ENCODE measurements around the gene AMHR2.
A peak's percentile ranks its signal among the peaks of the same experiment; 100 is the strongest.

Gene AMHR2

GRCh38 chr12:53462935-53463334 is 39.3 kb downstream of the AMHR2 start:
- no peak overlapping the region for H3K4ac ChIP-seq (ENCODE audit: low read depth in 1 of 2, low read length in 2 of 2)
- H3K4me2 ChIP-seq (ENCODE audit: low read length, poor library complexity, severe bottlenecking): no peak overlapping the region
- no peaks in the 10 kb centered on the region for H3K9me3 ChIP-seq (ENCODE audit: control insufficient read depth, low read length)
- no peak overlapping the region for H3K27ac ChIP-seq (ENCODE audit: low read length, poor library complexity, severe bottlenecking)
- peaks cover 5% of the 10 kb centered on the region for H3K4me1 ChIP-seq (ENCODE audit: control insufficient read depth, insufficient read depth, low read depth, low read length)
- H3K18ac ChIP-seq (ENCODE audit: low read depth in 1 of 2, low read length in 2 of 2): no peak overlapping the region
- no peak overlapping the region for H2BK5ac ChIP-seq (ENCODE audit: low read depth, low read length, poor library complexity, severe bottlenecking)
- no peak overlapping the region for H3K23ac ChIP-seq (ENCODE audit: low read length in 2 of 2)
- H4K91ac ChIP-seq (ENCODE audit: low read length): no peak overlapping the region
- H3K27me3 ChIP-seq (ENCODE audit: control insufficient read depth in 1 of 2, insufficient read depth in 1 of 2, low read length in 2 of 2): no peaks in the 10 kb centered on the region
- no peak overlapping the region for H2AK5ac ChIP-seq (ENCODE audit: low read length, severe bottlenecking)
- H2BK12ac ChIP-seq (ENCODE audit: low read length in 2 of 2): no peak overlapping the region
- peak overlapping the region; percentile 25 for H3K9ac ChIP-seq (ENCODE audit: low read length)
- H2AFZ ChIP-seq (ENCODE audit: low read depth, low read length): no peak overlapping the region
- no peak for DNase-seq
- peaks cover 3% of the 10 kb centered on the region for H3K79me1 ChIP-seq (replicated peaks; ENCODE audit: low read length, poor library complexity, severe bottlenecking)
- H3K14ac ChIP-seq (ENCODE audit: low read length in 2 of 2): no peak overlapping the region
- no peak overlapping the region for H2BK120ac ChIP-seq (ENCODE audit: low read depth, low read length)
- H3K36me3 ChIP-seq (ENCODE audit: control insufficient read depth in 1 of 2, insufficient read depth in 2 of 2, low read depth in 1 of 2, low read length in 2 of 2): peaks cover 59 to 99% of the 10 kb centered on the region in 2 experiments
- 96% methylated on average over 3 of the region's 3 CpGs for WGBS
- no peak overlapping the region for H2BK15ac ChIP-seq (ENCODE audit: low read depth, poor library complexity, severe bottlenecking)
- H4K8ac ChIP-seq (ENCODE audit: low read length): no peak overlapping the region
- no peak overlapping the region for H3K4me3 ChIP-seq (ENCODE audit: insufficient read depth in 1 of 2, low read depth in 1 of 2, low read length in 2 of 2)

DNA sequence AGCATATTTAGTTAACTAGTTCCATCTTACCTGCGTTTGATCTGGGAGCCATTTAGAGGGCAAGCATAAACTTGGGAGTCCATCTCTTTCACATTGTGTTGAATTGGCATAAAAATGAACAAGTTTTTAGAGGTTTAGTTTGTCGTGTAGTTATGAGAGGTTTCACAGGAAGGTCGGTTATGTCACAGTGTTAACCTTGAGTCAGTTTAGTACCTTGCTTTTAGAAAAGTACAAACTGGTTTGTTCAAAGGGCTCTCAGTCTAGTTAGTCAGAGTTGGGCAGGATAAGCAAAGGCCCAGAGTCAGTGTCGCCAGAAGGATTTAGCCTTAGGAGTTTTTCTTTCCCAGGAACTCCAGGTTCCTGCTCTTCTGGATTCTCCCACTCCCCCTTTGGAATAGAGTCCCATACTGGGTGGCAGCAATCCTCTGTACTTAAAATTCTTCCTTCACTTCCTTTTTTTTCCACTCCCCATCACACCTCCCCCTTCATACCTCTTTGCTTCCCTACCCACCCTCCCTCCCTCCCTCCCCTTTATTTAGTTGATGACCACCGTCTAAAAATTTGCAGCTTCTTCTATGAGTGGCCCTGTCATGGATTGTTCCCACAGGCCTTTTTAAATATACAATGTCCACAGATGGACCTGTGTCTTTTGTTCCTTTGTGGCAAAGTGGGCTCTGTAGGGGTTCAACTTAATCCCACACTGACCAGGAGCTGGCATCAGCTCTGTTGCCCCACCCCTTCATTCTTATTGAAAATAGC is 40.3 kb downstream of the AMHR2 start:
- Histone ChIP-seq H4K8ac (ENCODE audit: low read length) (no peak overlapping the region), H2AK5ac (ENCODE audit: low read length, severe bottlenecking) (no peak overlapping the region), H3K36me3 (ENCODE audit: control insufficient read depth in 1 of 2, insufficient read depth in 2 of 2, low read depth in 1 of 2, low read length in 2 of 2) (peaks cover 56 to 99% of the 10 kb centered on the region in 2 experiments), H3K18ac (ENCODE audit: low read depth in 1 of 2, low read length in 2 of 2) (no peak overlapping the region), H3K4ac (ENCODE audit: low read depth in 1 of 2, low read length in 2 of 2) (no peak overlapping the region), H3K79me1 (replicated peaks; ENCODE audit: low read length, poor library complexity, severe bottlenecking) (peaks cover 3% of the 10 kb centered on the region), H3K4me2 (ENCODE audit: low read length, poor library complexity, severe bottlenecking) (no peak overlapping the region), H3K27ac (ENCODE audit: low read length, poor library complexity, severe bottlenecking) (no peak overlapping the region), H2BK12ac (ENCODE audit: low read length in 2 of 2) (no peak overlapping the region), H3K9me3 (ENCODE audit: control insufficient read depth, low read length) (no peaks in the 10 kb centered on the region), H4K91ac (ENCODE audit: low read length) (no peak overlapping the region), H2BK120ac (ENCODE audit: low read depth, low read length) (no peak overlapping the region), H2BK15ac (ENCODE audit: low read depth, poor library complexity, severe bottlenecking) (no peak overlapping the region), H2BK5ac (ENCODE audit: low read depth, low read length, poor library complexity, severe bottlenecking) (no peak overlapping the region), H3K4me3 (ENCODE audit: insufficient read depth in 1 of 2, low read depth in 1 of 2, low read length in 2 of 2) (no peak overlapping the region), H3K27me3 (ENCODE audit: control insufficient read depth in 1 of 2, insufficient read depth in 1 of 2, low read length in 2 of 2) (no peaks in the 10 kb centered on the region), H3K4me1 (ENCODE audit: control insufficient read depth, insufficient read depth, low read depth, low read length) (peaks cover 5% of the 10 kb centered on the region), H3K23ac (ENCODE audit: low read length in 2 of 2) (no peak overlapping the region), H3K9ac (ENCODE audit: low read length) (no peak overlapping the region), H2AFZ (ENCODE audit: low read depth, low read length) (no peak overlapping the region), H3K14ac (ENCODE audit: low read length in 2 of 2) (no peak overlapping the region)
- 91% methylated on average over 4 of the region's 5 CpGs for WGBS
- no peak for DNase-seq

GRCh38 chr12:53464685-53465418 is 41.2 kb downstream of the AMHR2 start:
- Histone ChIP-seq H3K9me3 (ENCODE audit: control insufficient read depth, low read length) (no peaks in the 10 kb centered on the region), H3K18ac (ENCODE audit: low read depth in 1 of 2, low read length in 2 of 2) (no peak overlapping the region), H3K23ac (ENCODE audit: low read length in 2 of 2) (no peak overlapping the region), H3K27ac (ENCODE audit: low read length, poor library complexity, severe bottlenecking) (no peak overlapping the region), H3K9ac (ENCODE audit: low read length) (peak overlapping the region; percentile 47), H3K4me2 (ENCODE audit: low read length, poor library complexity, severe bottlenecking) (no peak overlapping the region), H3K36me3 (ENCODE audit: control insufficient read depth in 1 of 2, insufficient read depth in 2 of 2, low read depth in 1 of 2, low read length in 2 of 2) (peaks cover 57 to 99% of the 10 kb centered on the region in 2 experiments), H4K91ac (ENCODE audit: low read length) (no peak overlapping the region), H3K4ac (ENCODE audit: low read depth in 1 of 2, low read length in 2 of 2) (no peak overlapping the region), H2BK12ac (ENCODE audit: low read length in 2 of 2) (no peak overlapping the region), H2BK5ac (ENCODE audit: low read depth, low read length, poor library complexity, severe bottlenecking) (no peak overlapping the region), H3K79me1 (replicated peaks; ENCODE audit: low read length, poor library complexity, severe bottlenecking) (peaks cover 3% of the 10 kb centered on the region), H2AFZ (ENCODE audit: low read depth, low read length) (no peak overlapping the region), H3K27me3 (ENCODE audit: control insufficient read depth in 1 of 2, insufficient read depth in 1 of 2, low read length in 2 of 2) (no peaks in the 10 kb centered on the region), H3K14ac (ENCODE audit: low read length in 2 of 2) (no peak overlapping the region), H3K4me3 (ENCODE audit: insufficient read depth in 1 of 2, low read depth in 1 of 2, low read length in 2 of 2) (no peak overlapping the region), H3K4me1 (ENCODE audit: control insufficient read depth, insufficient read depth, low read depth, low read length) (peaks cover 4% of the 10 kb centered on the region), H2BK15ac (ENCODE audit: low read depth, poor library complexity, severe bottlenecking) (no peak overlapping the region), H4K8ac (ENCODE audit: low read length) (no peak overlapping the region), H2AK5ac (ENCODE audit: low read length, severe bottlenecking) (no peak overlapping the region), H2BK120ac (ENCODE audit: low read depth, low read length) (no peak overlapping the region)
- DNase-seq: no peak
- 96% methylated on average over 10 of the region's 11 CpGs for WGBS

DNA sequence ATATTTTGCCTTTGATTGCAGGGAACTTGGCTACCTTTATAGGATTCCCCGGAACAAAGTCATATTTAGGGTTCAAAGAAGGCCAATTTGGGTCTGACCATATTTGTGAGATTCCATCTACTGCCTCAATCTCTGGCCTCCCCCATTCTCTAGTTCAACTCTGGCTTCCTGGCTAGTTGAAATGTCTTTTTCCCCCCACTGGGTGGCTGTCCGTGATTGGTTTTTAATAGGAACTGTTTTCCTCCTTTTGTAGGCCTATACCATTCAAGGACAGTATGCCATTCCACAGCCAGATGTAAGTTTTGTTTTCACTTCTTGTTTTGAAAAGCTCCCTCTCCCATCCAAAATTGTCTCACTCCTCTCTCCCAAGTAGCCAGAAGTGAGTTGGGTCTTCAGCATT is 42.0 kb downstream of the AMHR2 start:
- WGBS: 80% methylated on average over 2 of the region's 2 CpGs
- H3K23ac ChIP-seq (ENCODE audit: low read length in 2 of 2): no peak overlapping the region

More for the DNA sequence above, 42.0 kb downstream of the AMHR2 start:
- H3K4ac ChIP-seq (ENCODE audit: low read depth in 1 of 2, low read length in 2 of 2): no peak overlapping the region
- no peak overlapping the region for H4K8ac ChIP-seq (ENCODE audit: low read length)
- H2BK120ac ChIP-seq (ENCODE audit: low read depth, low read length): no peak overlapping the region
- H3K4me2 ChIP-seq (ENCODE audit: low read length, poor library complexity, severe bottlenecking): no peak overlapping the region
- H3K4me1 ChIP-seq (ENCODE audit: control insufficient read depth, insufficient read depth, low read depth, low read length): peaks cover 4% of the 10 kb centered on the region
- no peak overlapping the region for H3K4me3 ChIP-seq (ENCODE audit: insufficient read depth in 1 of 2, low read depth in 1 of 2, low read length in 2 of 2)
- no peak overlapping the region for H2BK15ac ChIP-seq (ENCODE audit: low read depth, poor library complexity, severe bottlenecking)
- H3K18ac ChIP-seq (ENCODE audit: low read depth in 1 of 2, low read length in 2 of 2): no peak overlapping the region
- no peak overlapping the region for H3K14ac ChIP-seq (ENCODE audit: low read length in 2 of 2)
- peaks cover 59 to 99% of the 10 kb centered on the region in 2 experiments for H3K36me3 ChIP-seq (ENCODE audit: control insufficient read depth in 1 of 2, insufficient read depth in 2 of 2, low read depth in 1 of 2, low read length in 2 of 2)
- peak overlapping the region; percentile 47 for H3K9ac ChIP-seq (ENCODE audit: low read length)
- no peak overlapping the region for H2BK12ac ChIP-seq (ENCODE audit: low read length in 2 of 2)
- H3K9me3 ChIP-seq (ENCODE audit: control insufficient read depth, low read length): no peaks in the 10 kb centered on the region
- H4K91ac ChIP-seq (ENCODE audit: low read length): no peak overlapping the region
- H3K27me3 ChIP-seq (ENCODE audit: control insufficient read depth in 1 of 2, insufficient read depth in 1 of 2, low read length in 2 of 2): no peaks in the 10 kb centered on the region
- H3K79me1 ChIP-seq (replicated peaks; ENCODE audit: low read length, poor library complexity, severe bottlenecking): peaks cover 3% of the 10 kb centered on the region
- no peak overlapping the region for H3K27ac ChIP-seq (ENCODE audit: low read length, poor library complexity, severe bottlenecking)
- no peak overlapping the region for H2AFZ ChIP-seq (ENCODE audit: low read depth, low read length)
- H2BK5ac ChIP-seq (ENCODE audit: low read depth, low read length, poor library complexity, severe bottlenecking): no peak overlapping the region
- H2AK5ac ChIP-seq (ENCODE audit: low read length, severe bottlenecking): no peak overlapping the region
- DNase-seq: no peak
